PC-3 (cell line): ENCODE measurements around the gene GLI1. TPM values are rescaled to one million over a fixed set of nuclear protein-coding genes. Genes with fewer than 3 reads are reported as not detected.

Experiments
- ATAC-seq: fragments of 200-7000 bp; cut with Tn5 transposase; 2 replicates; pipeline ENCODE4 v1.9.1; 2020; ENCODE audit warnings: mild to moderate bottlenecking, moderate library complexity
- BruUV-seq: library from RNA; stranded (reverse); fragments of 400-500 nt; replicated peaks from 2 replicates; lab custom pipeline; 2021; lab: Mats Ljungman, UMichigan
- CTCF ChIA-PET: fragments of 300-600 bp; sonication (Branson Sonifier 250); formaldehyde crosslinking; loops from one replicate; lab custom pipeline; 2022; ENCODE audit warnings: antibody characterized with exemption; lab: Charles Lee
- POLR2A ChIA-PET: fragments of 300-600 bp; sonication (Branson Sonifier 250); formaldehyde crosslinking; loops from one replicate; lab custom pipeline; 2022; ENCODE audit warnings: antibody characterized with exemption; ENCODE audit not compliant: unreplicated experiment; lab: Charles Lee
- DNase-seq: peaks from one replicate; pipeline ENCODE4 v3.0.0-alpha.2; 2015
- H2AFZ ChIP-seq: fragments of 300-600 bp; sonication (generic); 2 replicates; pipeline ENCODE4 v1.6.0; 2016; ENCODE audit warnings: antibody characterized with exemption, low read length
- H3F3A ChIP-seq: fragments of 300-600 bp; sonication (generic); one replicate; pipeline ENCODE4 v1.6.0; 2017; ENCODE audit warnings: antibody characterized with exemption, low read length, control low read depth, mild to moderate bottlenecking; ENCODE audit not compliant: unreplicated experiment
- H3K27ac ChIP-seq: fragments of 300-600 bp; sonication (generic); 2 replicates; pipeline ENCODE4 v1.5.1; 2016; ENCODE audit warnings: mild to moderate bottlenecking, low read length
- H3K27me3 ChIP-seq: fragments of 300-600 bp; sonication (generic); 2 replicates; pipeline ENCODE4 v1.6.1; 2016; ENCODE audit warnings: low read length, mixed read lengths
- H3K36me3 ChIP-seq: fragments of 300-600 bp; sonication (generic); 2 replicates; pipeline ENCODE4 v1.6.1; 2016; ENCODE audit warnings: low read depth, mixed run types, low read length, mixed read lengths
- H3K4me1 ChIP-seq: fragments of 300-600 bp; sonication (generic); 2 replicates; pipeline ENCODE4 v1.5.1; 2016; ENCODE audit warnings: low read length; ENCODE audit not compliant: insufficient read depth
- H3K4me2 ChIP-seq: fragments of 300-600 bp; sonication (generic); 2 replicates; pipeline ENCODE4 v1.6.0; 2016; ENCODE audit warnings: low read length
- H3K4me3 ChIP-seq: fragments of 300-600 bp; sonication (generic); 2 replicates; pipeline ENCODE4 v1.5.1; 2016; ENCODE audit warnings: mild to moderate bottlenecking, low read length, mixed read lengths
- H3K79me2 ChIP-seq: fragments of 300-600 bp; sonication (generic); 2 replicates; pipeline ENCODE4 v1.6.1; 2017; ENCODE audit warnings: low read length, mixed read lengths
- H3K9ac ChIP-seq: fragments of 300-600 bp; sonication (generic); 2 replicates; pipeline ENCODE4 v1.6.0; 2016; ENCODE audit warnings: mild to moderate bottlenecking, low read length
- H3K9me2 ChIP-seq: fragments of 300-600 bp; sonication (generic); replicated peaks from 2 replicates; pipeline ENCODE4 v1.6.1; 2016; ENCODE audit warnings: mixed run types, low read length, mixed read lengths
- H3K9me3 ChIP-seq: fragments of 300-600 bp; sonication (generic); 2 replicates; pipeline ENCODE4 v1.6.1; 2016; ENCODE audit warnings: low read length, mixed read lengths
- H4K20me1 ChIP-seq: fragments of 300-600 bp; sonication (generic); 2 replicates; pipeline ENCODE4 v1.6.1; 2016; ENCODE audit warnings: low read length, mixed read lengths
- EZH2 ChIP-seq: fragments of 300-600 bp; sonication (generic); IDR thresholded peaks from one replicate; pipeline ENCODE4 v1.6.1; 2017; ENCODE audit warnings: antibody characterized with exemption, mild to moderate bottlenecking, low read length; ENCODE audit not compliant: unreplicated experiment
- EZH2phosphoT487 ChIP-seq: fragments of 300-600 bp; sonication (generic); IDR thresholded peaks from 2 replicates; pipeline ENCODE4 v1.6.1; 2018; ENCODE audit warnings: mild to moderate bottlenecking, antibody characterized with exemption, low read length, borderline replicate concordance
- intact Hi-C: fragments of 100-400 bp; cut with micrococcal nuclease; formaldehyde crosslinking; loops from 2 replicates; pipeline ENCODE4 v1.9.0; 2023
- total RNA-seq: library from RNA; depleted of rRNA; stranded (reverse); fragments of >200 nt; gene quantifications from 2 replicates; pipeline ENCODE4 v1.2.3, GENCODE V29; 2014
- TF ChIP-seq, protein P1 (sequence below): fragments of 300-600 bp; sonication (generic); conservative IDR thresholded peaks from 2 replicates; pipeline ENCODE4 v1.5.1; 2017; ENCODE audit warnings: antibody characterized with exemption, low read depth, mild to moderate bottlenecking, low read length

The GLI1 gene
- total RNA-seq, 1 experiment from 2014 or later = 3.0 TPM

DNA sequence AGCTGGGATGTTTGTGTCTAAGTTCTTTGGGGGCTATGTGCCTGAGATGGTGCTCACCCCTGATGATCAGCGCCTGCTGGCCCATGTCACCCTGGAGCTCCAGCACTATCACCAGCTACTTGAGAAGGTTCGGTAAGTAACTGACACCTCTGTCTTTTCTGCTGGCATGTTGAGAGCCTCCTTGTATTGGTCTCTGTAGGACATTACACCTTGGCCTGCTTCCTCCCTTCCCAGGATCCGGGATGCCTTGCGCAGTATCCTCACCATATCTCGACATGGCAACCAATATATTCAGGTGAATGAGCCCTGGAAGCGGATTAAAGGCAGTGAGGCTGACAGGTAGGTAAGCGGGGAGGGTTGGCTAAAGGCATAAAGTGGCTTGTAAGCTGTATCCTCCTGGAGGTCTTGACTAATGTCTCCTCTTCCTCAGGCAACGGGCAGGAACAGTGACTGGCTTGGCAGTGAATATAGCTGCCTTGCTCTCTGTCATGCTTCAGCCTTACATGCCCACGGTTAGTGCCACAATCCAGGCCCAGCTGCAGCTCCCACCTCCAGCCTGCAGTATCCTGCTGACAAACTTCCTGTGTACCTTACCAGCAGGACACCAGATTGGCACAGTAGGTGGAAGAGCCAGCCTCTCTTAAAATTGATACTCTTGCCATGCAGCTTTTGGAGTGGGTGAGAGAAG is 55.3 kb downstream of the GLI1 start:
- no peak overlapping the region for H3K4me2 ChIP-seq
- peaks cover 14% of the 10 kb centered on the region for H3K4me1 ChIP-seq
- H2AFZ ChIP-seq = no peak overlapping the region
- peak; percentile 36; the same call in 1 of the 2 replicates for ATAC-seq
- no TSS peak for BruUV-seq
- peaks cover 26% of the 10 kb centered on the region for H4K20me1 ChIP-seq
- no peaks in the 10 kb centered on the region for H3K27me3 ChIP-seq
- no peak overlapping the region for H3K9ac ChIP-seq
- H3K4me3 ChIP-seq = no peak overlapping the region
- no peaks in the 10 kb centered on the region for H3K9me2 ChIP-seq
- POLR2A ChIA-PET = no interaction called here
- intact Hi-C loops = no loop called here
- CTCF ChIA-PET = interaction anchor here (0.6 kb wide), 1 partner anchor 208 kb away, joined by 5 read pairs; no protein-coding TSS in a partner anchor
- DNase-seq = no peak
- H3K27ac ChIP-seq = no peak overlapping the region
- no peaks in the 10 kb centered on the region for H3F3A ChIP-seq
- TF ChIP-seq, protein P1, sequence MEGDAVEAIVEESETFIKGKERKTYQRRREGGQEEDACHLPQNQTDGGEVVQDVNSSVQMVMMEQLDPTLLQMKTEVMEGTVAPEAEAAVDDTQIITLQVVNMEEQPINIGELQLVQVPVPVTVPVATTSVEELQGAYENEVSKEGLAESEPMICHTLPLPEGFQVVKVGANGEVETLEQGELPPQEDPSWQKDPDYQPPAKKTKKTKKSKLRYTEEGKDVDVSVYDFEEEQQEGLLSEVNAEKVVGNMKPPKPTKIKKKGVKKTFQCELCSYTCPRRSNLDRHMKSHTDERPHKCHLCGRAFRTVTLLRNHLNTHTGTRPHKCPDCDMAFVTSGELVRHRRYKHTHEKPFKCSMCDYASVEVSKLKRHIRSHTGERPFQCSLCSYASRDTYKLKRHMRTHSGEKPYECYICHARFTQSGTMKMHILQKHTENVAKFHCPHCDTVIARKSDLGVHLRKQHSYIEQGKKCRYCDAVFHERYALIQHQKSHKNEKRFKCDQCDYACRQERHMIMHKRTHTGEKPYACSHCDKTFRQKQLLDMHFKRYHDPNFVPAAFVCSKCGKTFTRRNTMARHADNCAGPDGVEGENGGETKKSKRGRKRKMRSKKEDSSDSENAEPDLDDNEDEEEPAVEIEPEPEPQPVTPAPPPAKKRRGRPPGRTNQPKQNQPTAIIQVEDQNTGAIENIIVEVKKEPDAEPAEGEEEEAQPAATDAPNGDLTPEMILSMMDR = no peak
- TF ChIP-seq EZH2phosphoT487 (no peak), EZH2 (no peak)
- H3K9me3 ChIP-seq = no peaks in the 10 kb centered on the region
- peaks cover 63% of the 10 kb centered on the region for H3K36me3 ChIP-seq
- peaks cover 31% of the 10 kb centered on the region for H3K79me2 ChIP-seq

DNA sequence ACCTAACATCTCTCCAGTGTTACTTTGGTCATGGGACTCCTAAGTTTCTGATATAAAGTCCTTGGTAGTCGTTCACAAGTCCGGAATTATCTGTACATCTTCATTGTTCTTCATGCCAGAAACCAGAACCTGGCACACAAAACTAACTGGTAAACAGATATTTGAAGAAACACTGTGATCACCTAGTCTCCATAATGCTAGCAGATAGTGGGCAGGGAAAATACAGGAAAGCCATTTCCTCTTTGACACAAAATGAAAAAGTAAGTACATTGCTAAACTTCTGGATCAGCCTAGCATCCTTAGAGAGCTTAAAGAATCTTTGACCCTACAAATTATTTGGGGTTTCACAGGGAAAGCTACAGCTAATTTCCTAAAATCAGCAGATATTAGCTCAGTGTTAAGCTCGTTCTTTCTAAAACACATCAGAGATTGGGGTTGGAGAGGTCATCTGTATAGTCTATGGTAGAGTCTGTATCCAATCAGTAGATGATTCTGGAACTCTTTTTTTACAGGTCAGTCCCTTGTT is 55.9 kb downstream of the GLI1 start:
- POLR2A ChIA-PET = no interaction called here
- H3K9me2 ChIP-seq = no peaks in the 10 kb centered on the region
- no peak overlapping the region for H3K27ac ChIP-seq
- no peak for TF ChIP-seq EZH2phosphoT487
- no peak for TF ChIP-seq EZH2
- TF ChIP-seq, protein P1 = no peak
- no peak; the same call in 1 of the 2 replicates for ATAC-seq
- BruUV-seq = no TSS peak
- H3K9ac ChIP-seq = no peak overlapping the region
- H3K4me3 ChIP-seq = no peak overlapping the region
- DNase-seq = no peak
- peaks cover 62% of the 10 kb centered on the region for H3K36me3 ChIP-seq
- H2AFZ ChIP-seq = no peak overlapping the region
- no peak overlapping the region for H3K4me2 ChIP-seq
- no peaks in the 10 kb centered on the region for H3K27me3 ChIP-seq
- H4K20me1 ChIP-seq = peaks cover 28% of the 10 kb centered on the region
- H3K4me1 ChIP-seq = peaks cover 14% of the 10 kb centered on the region
- no peaks in the 10 kb centered on the region for H3K9me3 ChIP-seq
- peaks cover 36% of the 10 kb centered on the region for H3K79me2 ChIP-seq
- intact Hi-C loops = no loop called here
- CTCF ChIA-PET = no interaction called here
- no peaks in the 10 kb centered on the region for H3F3A ChIP-seq

DNA sequence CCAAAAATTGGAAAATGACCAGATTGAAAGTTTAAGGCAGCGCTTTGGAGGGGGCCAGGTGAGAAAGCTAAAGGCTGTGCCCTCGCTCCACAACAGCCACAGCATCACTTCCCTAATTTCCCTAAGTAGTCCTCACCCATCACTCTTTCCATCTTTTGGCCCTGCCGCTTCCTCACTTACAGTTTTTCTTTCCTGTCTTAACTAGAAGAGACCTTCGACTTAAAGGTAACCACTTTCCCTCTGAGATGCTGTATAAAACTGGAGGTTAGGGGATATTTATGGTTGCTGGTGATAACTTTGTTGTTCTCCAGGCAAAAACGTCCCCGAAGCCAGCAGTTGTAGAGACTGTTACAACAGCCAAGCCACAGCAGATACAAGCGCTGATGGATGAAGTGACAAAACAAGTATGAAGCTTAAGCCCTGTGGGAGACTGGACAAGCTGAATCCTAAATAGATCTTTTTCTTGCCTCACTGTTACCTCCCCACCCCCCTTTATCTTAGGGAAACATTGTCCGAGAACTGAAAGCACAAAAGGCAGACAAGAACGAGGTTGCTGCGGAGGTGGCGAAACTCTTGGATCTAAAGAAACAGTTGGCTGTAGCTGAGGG is 56.5 kb downstream of the GLI1 start:
- H3K27me3 ChIP-seq = no peaks in the 10 kb centered on the region
- BruUV-seq = TSS peak; percentile 2
- peaks cover 36% of the 10 kb centered on the region for H3K79me2 ChIP-seq
- H3K27ac ChIP-seq = no peak overlapping the region
- no peak overlapping the region for H3K4me2 ChIP-seq
- H3K36me3 ChIP-seq = peaks cover 62% of the 10 kb centered on the region
- no peaks in the 10 kb centered on the region for H3K9me3 ChIP-seq
- peaks cover 28% of the 10 kb centered on the region for H4K20me1 ChIP-seq
- peaks cover 17% of the 10 kb centered on the region for H3K4me1 ChIP-seq
- no peaks in the 10 kb centered on the region for H3F3A ChIP-seq
- no peaks in the 10 kb centered on the region for H3K9me2 ChIP-seq
- H3K4me3 ChIP-seq = no peak overlapping the region
- intact Hi-C loops = no loop called here
- POLR2A ChIA-PET = no interaction called here
- TF ChIP-seq EZH2phosphoT487 = no peak
- TF ChIP-seq, protein P1 = no peak
- no peak for TF ChIP-seq EZH2
- ATAC-seq (no peak), DNase-seq (no peak)
- no peak overlapping the region for H3K9ac ChIP-seq
- H2AFZ ChIP-seq = no peak overlapping the region
- CTCF ChIA-PET = no interaction called here
